GM12878 (cell line): Measurements from ENCODE around the gene WFIKKN1. TPM values are rescaled to one million over a fixed set of nuclear protein-coding genes. Genes with fewer than 3 reads are reported as not detected.
A peak's percentile ranks its signal among the peaks of the same experiment; 100 is the strongest.

ENCODE experiments used
- CBX5 ChIP-seq: sonication (generic); IDR thresholded peaks from 2 replicates; pipeline ENCODE4 v1.6.1; 2016; ENCODE audit warnings: low read depth, moderate library complexity, mild to moderate bottlenecking, inconsistent platforms
- CEBPB ChIP-seq, 2 experiments: fragments of 150-350 bp in 1 of 2; IDR thresholded peaks; 2 replicates each; pipeline ENCODE4 v1.6.1; 2012 to 2014; ENCODE audit warnings: low read depth in 2 of 2, low read length in 2 of 2, borderline replicate concordance in 1 of 2, inconsistent platforms in 1 of 2
- EED ChIP-seq: sonication (generic); IDR thresholded peaks from 2 replicates; pipeline ENCODE4 v1.6.1; 2016; ENCODE audit warnings: antibody characterized with exemption, low read depth
- MYC ChIP-seq: IDR thresholded peaks from 2 replicates; pipeline ENCODE4 v1.6.1; 2011; ENCODE audit warnings: mild to moderate bottlenecking, low read length, moderate library complexity, inconsistent platforms; ENCODE audit not compliant: insufficient read depth, insufficient replicate concordance, insufficient read length, severe bottlenecking
- POLR2A ChIP-seq: IDR thresholded peaks from 2 replicates; pipeline ENCODE4 v1.6.1; 2011; ENCODE audit warnings: low read depth, mild to moderate bottlenecking, low read length
- POLR2AphosphoS2 ChIP-seq: IDR thresholded peaks from 2 replicates; pipeline ENCODE4 v1.6.1; 2011; ENCODE audit warnings: low read depth, mild to moderate bottlenecking, low read length, improper control_type of control experiment, moderate library complexity
- RAD21 ChIP-seq: IDR thresholded peaks from 2 replicates; pipeline ENCODE4 v1.6.1; 2011; ENCODE audit warnings: mild to moderate bottlenecking, low read depth, low read length, moderate library complexity; ENCODE audit not compliant: insufficient read depth
- RCOR1 ChIP-seq: conservative IDR thresholded peaks from 2 replicates; pipeline ENCODE4 v1.6.1; 2012; ENCODE audit warnings: low read depth, low read length, improper control_type of control experiment
- ZNF207 ChIP-seq: fragments of 450-650 bp; IDR thresholded peaks from 2 replicates; pipeline ENCODE4 v1.6.1; 2014; ENCODE audit warnings: antibody characterized with exemption, mild to moderate bottlenecking, borderline replicate concordance
- ZNF384 ChIP-seq: IDR thresholded peaks from 2 replicates; pipeline ENCODE4 v1.6.1; 2012; ENCODE audit warnings: low read depth, mild to moderate bottlenecking, low read length, improper control_type of control experiment, borderline replicate concordance
- polyA plus RNA-seq, 11 experiments: library from polyadenylated mRNA; depleted of rRNA in 4 of 11; unstranded in 6 of 11; stranded (reverse) in 5 of 11; fragments of >200 nt; fragmentation: Nextera tagmentation in 4 of 11; fragmentation: Illumina TruSeq in 1 of 11; extraction: Ambion mirVana in 4 of 11; extraction: Trizol in 1 of 11; gene quantifications; 1 replicate in 1 of 11; 2 replicates in 10 of 11; pipeline versions ENCODE4 v1.2.1 to v1.2.3, GENCODE V29; 2011 to 2016; ENCODE audit warnings: inconsistent platforms in 2 of 11, missing spikeins in 2 of 11, low read depth in 1 of 11
- total RNA-seq, 4 experiments: library from RNA; depleted of rRNA in 3 of 4; stranded (reverse); fragments of >200 nt in 3 of 4; fragmentation: Illumina TruSeq in 1 of 4; extraction: Trizol in 1 of 4; gene quantifications; 2 replicates each; pipeline versions ENCODE4 v1.2.1 to v1.2.3, GENCODE V29; 2013 to 2021
- TF ChIP-seq, protein P1 (sequence below): IDR thresholded peaks from 2 replicates; pipeline ENCODE4 v1.6.1; 2011; ENCODE audit warnings: mild to moderate bottlenecking, low read depth, low read length, moderate library complexity; ENCODE audit not compliant: insufficient replicate concordance
- TF ChIP-seq, protein P2 (sequence below): IDR thresholded peaks from 2 replicates; pipeline ENCODE4 v1.6.1; 2012; ENCODE audit warnings: low read depth, low read length, improper control_type of control experiment
- TF ChIP-seq, protein P3 (sequence below): IDR thresholded peaks from 2 replicates; pipeline ENCODE4 v1.6.1; 2012; ENCODE audit warnings: improper control_type of control experiment, low read depth, low read length; ENCODE audit not compliant: insufficient replicate concordance
- TF ChIP-seq, protein P4 (sequence below), 3 experiments: IDR thresholded peaks in 2 of 3; conservative IDR thresholded peaks in 1 of 3; 2 replicates each; pipeline ENCODE4 v1.5.1; 2011; ENCODE audit warnings: low read depth in 3 of 3, low read length in 3 of 3, mild to moderate bottlenecking in 3 of 3, control low read depth in 2 of 3, moderate library complexity in 2 of 3, inconsistent platforms in 1 of 3, mixed read lengths in 1 of 3; ENCODE audit not compliant: control insufficient read depth in 2 of 3, insufficient read depth in 1 of 3; ENCODE audit errors: extremely low read depth in 1 of 3
- TF ChIP-seq, protein P5 (sequence below): fragments of 150-350 bp; IDR thresholded peaks from 2 replicates; pipeline ENCODE4 v1.6.1; 2016; ENCODE audit warnings: low read depth, low read length

The WFIKKN1 gene
- total and polyA plus RNA-seq, 10 of the 15 experiments (the other 5 are each of a cell fraction or from before 2014, with no cell fraction given), result 0.01 to 0.41 (median 0.05) TPM; not detected in 2

DNA sequence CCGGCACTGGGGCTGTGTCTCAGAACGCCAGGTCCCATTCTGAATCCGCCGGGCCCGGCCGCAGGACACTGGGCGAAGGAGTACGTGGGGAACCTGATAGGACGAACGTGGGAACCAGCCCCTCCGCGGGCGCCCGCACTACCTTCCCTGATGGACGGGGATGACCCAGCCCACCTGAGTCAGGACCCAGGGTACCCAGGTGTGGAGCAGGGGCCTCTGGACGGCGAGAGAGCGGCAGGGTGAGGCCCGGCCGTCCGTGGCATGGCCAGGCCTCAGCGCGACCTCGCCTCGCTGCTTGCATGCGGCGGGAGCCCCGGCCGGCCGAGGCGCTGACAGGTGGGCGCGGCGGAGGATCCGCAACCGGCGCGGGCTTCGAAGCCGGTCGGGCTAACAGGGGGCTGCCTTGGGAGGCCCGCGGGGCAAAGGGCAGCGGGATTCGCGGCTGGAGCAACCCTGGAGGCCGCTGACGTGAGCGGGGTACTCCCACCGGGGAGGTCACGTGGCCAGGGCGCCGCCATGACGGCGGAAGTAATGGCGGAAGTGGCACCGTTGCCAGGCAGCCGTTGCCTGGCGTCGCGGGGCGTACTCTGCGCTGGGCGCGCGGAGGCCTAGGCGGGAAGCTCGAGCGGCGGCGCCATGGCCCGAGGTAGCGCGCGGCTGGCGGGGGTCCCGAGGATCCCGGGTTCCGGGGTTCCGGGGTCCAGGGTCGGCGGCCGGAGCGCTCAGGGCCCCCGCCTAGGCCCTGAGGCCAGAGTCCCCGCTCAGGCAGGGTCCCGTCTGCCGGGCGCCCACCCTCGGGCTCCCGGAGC, 18.2 kb downstream of the WFIKKN1 start, which contains the start of gene WDR90 (continued):
- TF ChIP-seq, protein P1, sequence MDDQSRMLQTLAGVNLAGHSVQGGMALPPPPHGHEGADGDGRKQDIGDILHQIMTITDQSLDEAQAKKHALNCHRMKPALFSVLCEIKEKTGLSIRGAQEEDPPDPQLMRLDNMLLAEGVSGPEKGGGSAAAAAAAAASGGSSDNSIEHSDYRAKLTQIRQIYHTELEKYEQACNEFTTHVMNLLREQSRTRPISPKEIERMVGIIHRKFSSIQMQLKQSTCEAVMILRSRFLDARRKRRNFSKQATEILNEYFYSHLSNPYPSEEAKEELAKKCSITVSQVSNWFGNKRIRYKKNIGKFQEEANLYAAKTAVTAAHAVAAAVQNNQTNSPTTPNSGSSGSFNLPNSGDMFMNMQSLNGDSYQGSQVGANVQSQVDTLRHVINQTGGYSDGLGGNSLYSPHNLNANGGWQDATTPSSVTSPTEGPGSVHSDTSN, result no peak
- TF ChIP-seq CBX5, result no peak
- no peak for TF ChIP-seq ZNF207
- TF ChIP-seq MYC, result no peak
- no peak; the same call in 1 of the 2 replicates for TF ChIP-seq EED
- TF ChIP-seq RCOR1, result no peak
- TF ChIP-seq, protein P2, sequence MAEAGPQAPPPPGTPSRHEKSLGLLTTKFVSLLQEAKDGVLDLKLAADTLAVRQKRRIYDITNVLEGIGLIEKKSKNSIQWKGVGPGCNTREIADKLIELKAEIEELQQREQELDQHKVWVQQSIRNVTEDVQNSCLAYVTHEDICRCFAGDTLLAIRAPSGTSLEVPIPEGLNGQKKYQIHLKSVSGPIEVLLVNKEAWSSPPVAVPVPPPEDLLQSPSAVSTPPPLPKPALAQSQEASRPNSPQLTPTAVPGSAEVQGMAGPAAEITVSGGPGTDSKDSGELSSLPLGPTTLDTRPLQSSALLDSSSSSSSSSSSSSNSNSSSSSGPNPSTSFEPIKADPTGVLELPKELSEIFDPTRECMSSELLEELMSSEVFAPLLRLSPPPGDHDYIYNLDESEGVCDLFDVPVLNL, result peak; percentile 87
- TF ChIP-seq POLR2A, result peak; percentile 84
- TF ChIP-seq CEBPB (IDR thresholded peaks at IDR 0.05; ENCODE audit: borderline replicate concordance in 1 of 2, low read depth in 2 of 2, low read length in 2 of 2), result no peak
- peak; percentile 51; the same call in 1 of the 2 replicates for TF ChIP-seq POLR2AphosphoS2
- no peak for TF ChIP-seq RAD21
- no peak for TF ChIP-seq ZNF384
- TF ChIP-seq, protein P3, sequence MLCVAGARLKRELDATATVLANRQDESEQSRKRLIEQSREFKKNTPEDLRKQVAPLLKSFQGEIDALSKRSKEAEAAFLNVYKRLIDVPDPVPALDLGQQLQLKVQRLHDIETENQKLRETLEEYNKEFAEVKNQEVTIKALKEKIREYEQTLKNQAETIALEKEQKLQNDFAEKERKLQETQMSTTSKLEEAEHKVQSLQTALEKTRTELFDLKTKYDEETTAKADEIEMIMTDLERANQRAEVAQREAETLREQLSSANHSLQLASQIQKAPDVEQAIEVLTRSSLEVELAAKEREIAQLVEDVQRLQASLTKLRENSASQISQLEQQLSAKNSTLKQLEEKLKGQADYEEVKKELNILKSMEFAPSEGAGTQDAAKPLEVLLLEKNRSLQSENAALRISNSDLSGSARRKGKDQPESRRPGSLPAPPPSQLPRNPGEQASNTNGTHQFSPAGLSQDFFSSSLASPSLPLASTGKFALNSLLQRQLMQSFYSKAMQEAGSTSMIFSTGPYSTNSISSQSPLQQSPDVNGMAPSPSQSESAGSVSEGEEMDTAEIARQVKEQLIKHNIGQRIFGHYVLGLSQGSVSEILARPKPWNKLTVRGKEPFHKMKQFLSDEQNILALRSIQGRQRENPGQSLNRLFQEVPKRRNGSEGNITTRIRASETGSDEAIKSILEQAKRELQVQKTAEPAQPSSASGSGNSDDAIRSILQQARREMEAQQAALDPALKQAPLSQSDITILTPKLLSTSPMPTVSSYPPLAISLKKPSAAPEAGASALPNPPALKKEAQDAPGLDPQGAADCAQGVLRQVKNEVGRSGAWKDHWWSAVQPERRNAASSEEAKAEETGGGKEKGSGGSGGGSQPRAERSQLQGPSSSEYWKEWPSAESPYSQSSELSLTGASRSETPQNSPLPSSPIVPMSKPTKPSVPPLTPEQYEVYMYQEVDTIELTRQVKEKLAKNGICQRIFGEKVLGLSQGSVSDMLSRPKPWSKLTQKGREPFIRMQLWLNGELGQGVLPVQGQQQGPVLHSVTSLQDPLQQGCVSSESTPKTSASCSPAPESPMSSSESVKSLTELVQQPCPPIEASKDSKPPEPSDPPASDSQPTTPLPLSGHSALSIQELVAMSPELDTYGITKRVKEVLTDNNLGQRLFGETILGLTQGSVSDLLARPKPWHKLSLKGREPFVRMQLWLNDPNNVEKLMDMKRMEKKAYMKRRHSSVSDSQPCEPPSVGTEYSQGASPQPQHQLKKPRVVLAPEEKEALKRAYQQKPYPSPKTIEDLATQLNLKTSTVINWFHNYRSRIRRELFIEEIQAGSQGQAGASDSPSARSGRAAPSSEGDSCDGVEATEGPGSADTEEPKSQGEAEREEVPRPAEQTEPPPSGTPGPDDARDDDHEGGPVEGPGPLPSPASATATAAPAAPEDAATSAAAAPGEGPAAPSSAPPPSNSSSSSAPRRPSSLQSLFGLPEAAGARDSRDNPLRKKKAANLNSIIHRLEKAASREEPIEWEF, result no peak
- TF ChIP-seq, protein P4, sequence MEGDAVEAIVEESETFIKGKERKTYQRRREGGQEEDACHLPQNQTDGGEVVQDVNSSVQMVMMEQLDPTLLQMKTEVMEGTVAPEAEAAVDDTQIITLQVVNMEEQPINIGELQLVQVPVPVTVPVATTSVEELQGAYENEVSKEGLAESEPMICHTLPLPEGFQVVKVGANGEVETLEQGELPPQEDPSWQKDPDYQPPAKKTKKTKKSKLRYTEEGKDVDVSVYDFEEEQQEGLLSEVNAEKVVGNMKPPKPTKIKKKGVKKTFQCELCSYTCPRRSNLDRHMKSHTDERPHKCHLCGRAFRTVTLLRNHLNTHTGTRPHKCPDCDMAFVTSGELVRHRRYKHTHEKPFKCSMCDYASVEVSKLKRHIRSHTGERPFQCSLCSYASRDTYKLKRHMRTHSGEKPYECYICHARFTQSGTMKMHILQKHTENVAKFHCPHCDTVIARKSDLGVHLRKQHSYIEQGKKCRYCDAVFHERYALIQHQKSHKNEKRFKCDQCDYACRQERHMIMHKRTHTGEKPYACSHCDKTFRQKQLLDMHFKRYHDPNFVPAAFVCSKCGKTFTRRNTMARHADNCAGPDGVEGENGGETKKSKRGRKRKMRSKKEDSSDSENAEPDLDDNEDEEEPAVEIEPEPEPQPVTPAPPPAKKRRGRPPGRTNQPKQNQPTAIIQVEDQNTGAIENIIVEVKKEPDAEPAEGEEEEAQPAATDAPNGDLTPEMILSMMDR (IDR thresholded peaks at IDR 0.05 in 2 of 3, conservative IDR thresholded peaks at IDR 0.05 in 1 of 3; ENCODE audit: control insufficient read depth in 2 of 3, extremely low read depth in 1 of 3, insufficient read depth in 1 of 3, low read depth in 3 of 3, low read length in 3 of 3), result no peak
- TF ChIP-seq, protein P5, sequence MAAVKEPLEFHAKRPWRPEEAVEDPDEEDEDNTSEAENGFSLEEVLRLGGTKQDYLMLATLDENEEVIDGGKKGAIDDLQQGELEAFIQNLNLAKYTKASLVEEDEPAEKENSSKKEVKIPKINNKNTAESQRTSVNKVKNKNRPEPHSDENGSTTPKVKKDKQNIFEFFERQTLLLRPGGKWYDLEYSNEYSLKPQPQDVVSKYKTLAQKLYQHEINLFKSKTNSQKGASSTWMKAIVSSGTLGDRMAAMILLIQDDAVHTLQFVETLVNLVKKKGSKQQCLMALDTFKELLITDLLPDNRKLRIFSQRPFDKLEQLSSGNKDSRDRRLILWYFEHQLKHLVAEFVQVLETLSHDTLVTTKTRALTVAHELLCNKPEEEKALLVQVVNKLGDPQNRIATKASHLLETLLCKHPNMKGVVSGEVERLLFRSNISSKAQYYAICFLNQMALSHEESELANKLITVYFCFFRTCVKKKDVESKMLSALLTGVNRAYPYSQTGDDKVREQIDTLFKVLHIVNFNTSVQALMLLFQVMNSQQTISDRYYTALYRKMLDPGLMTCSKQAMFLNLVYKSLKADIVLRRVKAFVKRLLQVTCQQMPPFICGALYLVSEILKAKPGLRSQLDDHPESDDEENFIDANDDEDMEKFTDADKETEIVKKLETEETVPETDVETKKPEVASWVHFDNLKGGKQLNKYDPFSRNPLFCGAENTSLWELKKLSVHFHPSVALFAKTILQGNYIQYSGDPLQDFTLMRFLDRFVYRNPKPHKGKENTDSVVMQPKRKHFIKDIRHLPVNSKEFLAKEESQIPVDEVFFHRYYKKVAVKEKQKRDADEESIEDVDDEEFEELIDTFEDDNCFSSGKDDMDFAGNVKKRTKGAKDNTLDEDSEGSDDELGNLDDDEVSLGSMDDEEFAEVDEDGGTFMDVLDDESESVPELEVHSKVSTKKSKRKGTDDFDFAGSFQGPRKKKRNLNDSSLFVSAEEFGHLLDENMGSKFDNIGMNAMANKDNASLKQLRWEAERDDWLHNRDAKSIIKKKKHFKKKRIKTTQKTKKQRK, result no peak
